HUES6 (cell line): Measurements from ENCODE around the gene LCE1B.

Source experiments
- H3K27ac ChIP-seq: 2 replicates; pipeline ENCODE4 v1.7.0; 2013; ENCODE audit warnings: low read depth, mild to moderate bottlenecking, low read length, inconsistent platforms
- H3K27me3 ChIP-seq: 2 replicates; pipeline ENCODE4 v1.6.1; 2013; ENCODE audit warnings: low read length; ENCODE audit not compliant: control insufficient read depth, insufficient read depth
- H3K36me3 ChIP-seq: 2 replicates; pipeline ENCODE4 v1.6.1; 2013; ENCODE audit warnings: low read length; ENCODE audit not compliant: control insufficient read depth, insufficient read depth
- H3K4me1 ChIP-seq: 2 replicates; pipeline ENCODE4 v1.6.1; 2013; ENCODE audit warnings: low read length; ENCODE audit not compliant: control insufficient read depth, insufficient read depth
- H3K4me3 ChIP-seq: 2 replicates; pipeline ENCODE4 v1.5.1; 2013; ENCODE audit warnings: low read depth, low read length
- H3K9ac ChIP-seq: one replicate; pipeline ENCODE4 v1.6.1; 2013; ENCODE audit warnings: mild to moderate bottlenecking, low read length
- H3K9me3 ChIP-seq: 2 replicates; pipeline ENCODE4 v1.6.1; 2013; ENCODE audit warnings: low read depth, low read length; ENCODE audit not compliant: control insufficient read depth, insufficient read depth

Gene LCE1B

GRCh38 chr1:152859696-152860095 lies 47.9 kb downstream of the LCE1B start, which contains the start of gene LCE7A:
Gene LCE7A, plus strand, starts transcription at chr1:152859996. Its CDS starts 702 bp downstream, at chr1:152860698.
- Histone ChIP-seq H3K27ac (no peak within 1 kb of the TSS), H3K9ac (no peak within 1 kb of the TSS), H3K9me3 (peaks cover 34% of the 10 kb centered on the region; the same call in 1 of the 2 replicates), H3K4me3 (no peak within 1 kb of the TSS), H3K27me3 (peaks cover 5% of the 10 kb centered on the region; the same call in 1 of the 2 replicates), H3K4me1 (no peaks in the 10 kb centered on the region), H3K36me3 (no peaks in the 10 kb centered on the region)

GRCh38 chr1:152860129-152860528 lies 48.4 kb downstream of the LCE1B start:
- Histone ChIP-seq H3K9me3 (peaks cover 34% of the 10 kb centered on the region; the same call in 1 of the 2 replicates), H3K9ac (no peak overlapping the region), H3K27ac (no peak overlapping the region), H3K4me3 (no peak overlapping the region), H3K27me3 (peaks cover 5% of the 10 kb centered on the region; the same call in 1 of the 2 replicates), H3K4me1 (no peaks in the 10 kb centered on the region), H3K36me3 (no peaks in the 10 kb centered on the region)

GRCh38 chr1:152861374-152861773 lies 49.6 kb downstream of the LCE1B start:
- H3K4me3 ChIP-seq: no peak overlapping the region
- no peak overlapping the region for H3K27ac ChIP-seq
- no peaks in the 10 kb centered on the region for H3K36me3 ChIP-seq
- peaks cover 5% of the 10 kb centered on the region; the same call in 1 of the 2 replicates for H3K27me3 ChIP-seq
- H3K9ac ChIP-seq: no peak overlapping the region
- no peaks in the 10 kb centered on the region for H3K4me1 ChIP-seq
- H3K9me3 ChIP-seq: peaks cover 32% of the 10 kb centered on the region; the same call in 1 of the 2 replicates
